CD4-positive, alpha-beta T cell treated with Interleukin-15 for 4 hours (primary cell): ENCODE measurements around the gene FBXO10.
A peak's percentile ranks its signal among the peaks of the same experiment; 100 is the strongest.
"Not testable (repeated sequence)": the region's sequence is repeated elsewhere in the genome, so short reads cannot be mapped to it uniquely, and the experiment has no call there.

Experiments used
- DNase-seq: peaks from one replicate; pipeline ENCODE4 v3.0.0-alpha.2; 2020; ENCODE audit warnings: low spot score

Gene FBXO10

DNA sequence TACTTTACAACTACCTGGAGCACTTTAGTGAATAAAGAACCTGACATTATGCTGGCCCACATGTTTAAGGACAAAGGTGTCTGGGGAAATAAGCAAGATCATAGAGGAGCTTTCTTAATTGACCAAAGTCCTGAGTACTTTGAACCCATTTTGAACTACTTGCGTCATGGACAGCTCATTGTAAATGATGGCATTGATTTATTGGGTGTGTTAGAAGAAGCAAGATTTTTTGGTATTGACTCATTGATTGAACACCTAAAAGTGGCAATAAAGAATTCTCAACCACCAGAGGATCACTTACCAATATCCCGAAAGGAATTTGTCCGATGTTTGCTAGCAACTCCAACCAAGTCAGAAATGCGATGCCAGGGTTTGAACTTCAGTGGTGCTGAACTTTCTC, 98.7 kb downstream of the FBXO10 start:
- DNase-seq, result not testable (repeated sequence)

GRCh38 chr9:37476930-37477329, 99.2 kb downstream of the FBXO10 start:
- DNase-seq, result no peak

DNA sequence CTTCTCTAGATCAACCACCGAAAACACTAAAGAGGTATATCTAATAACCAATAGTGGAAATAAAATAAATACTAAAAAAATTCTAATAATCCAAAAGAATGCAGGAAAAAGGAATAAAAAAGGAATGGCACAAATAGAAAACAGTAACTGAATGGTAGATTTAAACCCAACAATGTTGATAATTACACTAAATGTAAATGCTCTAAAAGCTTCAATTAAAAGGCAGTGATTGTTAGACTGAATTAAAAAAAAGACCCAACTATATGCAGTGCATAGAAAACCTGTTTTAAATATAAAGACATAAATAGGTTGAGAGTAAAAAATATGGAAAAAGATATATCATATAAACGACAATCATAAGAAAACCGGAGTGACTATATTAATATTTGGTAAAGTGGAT, 101.7 kb downstream of the FBXO10 start:
- DNase-seq, result no peak

DNA sequence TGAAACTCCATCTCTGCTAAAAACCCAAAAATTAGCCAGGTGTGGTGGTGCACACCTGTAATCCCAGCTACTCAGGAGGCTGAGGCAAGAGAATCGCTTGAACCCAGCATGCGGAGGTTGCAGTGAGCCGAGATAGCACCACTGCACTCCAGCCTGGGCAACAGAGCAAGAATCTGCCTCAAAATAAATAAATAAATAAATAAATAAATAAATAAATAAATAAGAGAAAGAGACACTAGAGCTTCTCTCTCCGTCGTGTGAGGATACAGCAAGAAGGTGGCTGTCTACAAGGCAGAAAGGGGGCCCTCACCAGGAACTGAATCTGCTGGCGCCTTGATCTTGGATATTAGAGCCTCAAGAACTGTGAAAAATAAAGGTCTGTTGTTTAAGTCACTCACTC, 102.2 kb downstream of the FBXO10 start:
- not testable (repeated sequence) for DNase-seq

DNA sequence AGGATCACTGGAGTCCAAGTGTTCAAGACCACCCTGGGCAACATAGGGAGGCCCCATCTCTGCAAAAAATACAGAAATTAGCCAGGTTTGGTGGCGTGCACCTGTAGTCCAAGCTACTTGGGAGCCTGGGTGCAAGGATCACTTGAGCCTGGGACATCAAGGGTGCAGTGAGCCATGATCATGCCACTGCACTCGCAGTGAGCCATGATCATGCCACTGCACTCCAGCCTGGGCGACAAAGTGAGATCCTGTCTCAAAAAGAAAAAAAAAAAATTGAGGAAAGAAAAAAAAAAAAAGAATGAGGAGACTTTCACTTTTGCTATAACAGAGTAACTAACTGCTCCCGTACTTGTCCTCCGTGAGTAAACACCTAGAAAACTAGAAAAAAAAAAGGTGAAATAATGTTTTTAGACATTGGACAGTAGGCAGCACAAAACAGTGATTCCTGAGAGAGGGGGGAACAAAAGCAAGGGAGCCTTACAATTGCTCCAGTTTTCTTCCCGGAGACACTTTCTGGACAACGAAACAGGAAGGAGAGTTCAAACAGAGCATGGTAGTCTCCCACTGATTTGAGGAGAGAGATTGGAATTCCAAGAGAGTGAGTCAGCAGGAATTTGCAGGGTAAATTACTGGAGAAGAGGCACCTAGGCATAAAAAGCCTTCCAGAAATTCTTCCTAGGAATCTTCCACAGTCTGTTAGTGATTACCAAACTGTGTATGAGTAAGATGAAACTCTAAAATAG, 104.1 kb downstream of the FBXO10 start:
- DNase-seq, result no peak

GRCh38 chr9:37468620-37469019, 107.6 kb downstream of the FBXO10 start:
- DNase-seq, result no peak

- DNase-seq, result not testable (repeated sequence)
Measured at GRCh38 chr9:37467530-37467929, 108.7 kb downstream of the FBXO10 start.

DNA sequence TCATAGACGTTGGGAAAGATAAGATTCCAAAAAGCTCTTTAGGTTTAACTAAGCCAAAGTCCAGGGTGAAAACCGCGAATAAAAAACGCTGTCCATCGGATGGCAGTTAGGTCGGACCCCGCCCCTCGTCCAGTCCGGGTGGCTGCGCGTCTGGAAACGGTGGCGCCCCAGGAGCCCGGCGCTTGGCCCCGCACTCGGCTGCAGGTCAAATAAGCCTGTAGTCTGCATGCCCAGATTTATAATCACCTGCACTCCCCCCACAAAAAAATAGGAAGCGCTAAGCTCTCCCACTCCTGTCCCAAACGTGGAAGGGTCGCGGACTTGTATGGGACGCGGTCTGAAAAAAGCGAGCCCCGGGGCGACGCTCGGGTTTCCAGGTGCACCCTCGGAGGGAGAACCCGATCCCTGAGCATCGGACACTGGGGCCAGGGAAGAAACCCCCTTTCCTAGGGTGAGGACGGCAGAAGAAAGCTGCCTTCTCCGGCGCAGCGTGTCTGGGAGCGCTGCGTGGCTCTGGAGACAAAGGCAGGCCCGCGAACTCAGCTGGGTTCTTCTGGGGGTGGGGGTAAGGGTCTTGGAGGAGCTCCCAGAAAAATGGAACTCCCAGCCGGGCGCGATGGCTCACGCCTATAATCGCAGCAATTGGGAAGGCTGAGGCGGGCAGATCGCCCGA, 110.0 kb downstream of the FBXO10 start:
- DNase-seq, result no peak

GRCh38 chr9:37465249-37466036, 110.7 kb downstream of the FBXO10 start, which contains the start of gene ZBTB5:
Gene ZBTB5, minus strand, starts transcription at chr9:37465450. Its CDS starts 22,899 bp downstream, at chr9:37442551.
- peak; percentile 99 for DNase-seq

DNA sequence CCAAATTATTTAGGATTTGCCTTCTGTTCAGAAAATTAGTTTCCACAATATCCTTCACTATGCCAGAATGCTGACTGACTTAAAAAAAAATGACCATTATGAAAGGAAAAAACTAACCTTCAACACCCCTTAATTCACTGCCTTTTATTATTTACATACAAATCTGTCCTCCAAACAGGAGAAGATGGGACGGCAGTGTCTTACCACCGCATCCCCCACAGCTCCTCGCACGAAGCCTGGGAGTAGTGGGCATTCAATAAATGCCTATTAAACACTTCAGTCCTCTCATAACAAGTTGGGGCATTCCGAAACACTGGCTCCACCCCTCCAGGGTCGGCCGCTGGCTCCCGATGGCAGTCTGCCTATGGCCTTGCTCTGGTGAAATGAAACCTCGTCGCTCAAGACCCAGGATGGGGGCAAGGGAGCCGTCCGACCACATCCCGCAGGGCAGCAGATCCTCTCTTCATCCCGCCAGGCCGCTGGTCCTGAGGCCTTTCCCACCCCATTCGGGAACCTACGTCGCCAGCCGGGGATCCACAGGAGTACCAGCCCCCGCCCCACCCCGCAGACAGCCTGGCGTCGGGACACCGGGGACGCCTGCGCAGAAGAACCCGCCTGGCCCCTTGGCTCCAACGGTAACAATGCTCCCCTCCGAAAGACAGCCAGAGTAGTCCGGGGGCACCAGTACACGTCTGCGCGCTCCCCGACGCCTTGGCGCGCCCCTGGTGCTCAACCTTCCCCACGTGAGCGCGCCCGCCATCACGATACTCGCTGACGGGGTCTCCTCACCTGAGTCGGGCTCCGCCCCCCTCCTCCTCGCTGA, 111.5 kb downstream of the FBXO10 start:
- peak; percentile 57 for DNase-seq

- DNase-seq, result no peak
Measured at GRCh38 chr9:37464006-37464405, 112.2 kb downstream of the FBXO10 start.
